Activated CD8-positive, alpha-beta memory T cell treated with anti-CD3 and anti-CD28 coated beads, Interleukin-2, amount 10 ng/mL, durations not matched to agents 7 days and 5 days (primary cell): ENCODE results near the gene SMPD4. TPM values are rescaled to one million over a fixed set of nuclear protein-coding genes. Genes with fewer than 3 reads are reported as not detected.
A peak's percentile ranks its signal among the peaks of the same experiment; 100 is the strongest.
"Not testable (repeated sequence)": the region's sequence is repeated elsewhere in the genome, so short reads cannot be mapped to it uniquely, and the experiment has no call there.

Experiments
- ATAC-seq: fragments of 150-1000 bp; cut with Tn5 transposase; one replicate; pipeline ENCODE4 v1.10.0; 2021; ENCODE audit warnings: moderate library complexity
- CTCF ChIA-PET: fragments of 350-600 bp; sonication (Branson Sonifier 250); formaldehyde crosslinking; loops from one replicate; lab custom pipeline; 2021; ENCODE audit warnings: antibody characterized with exemption; lab: Charles Lee
- DNase-seq: peaks from one replicate; pipeline ENCODE4 v3.0.0-alpha.2; 2020
- H3K27ac Mint-ChIP-seq: one replicate; pipeline ENCODE4 v1.8.0; 2021; ENCODE audit warnings: mild to moderate bottlenecking, mixed read lengths
- H3K27me3 Mint-ChIP-seq: one replicate; pipeline ENCODE4 v1.8.0; 2021; ENCODE audit warnings: mixed read lengths
- H3K36me3 Mint-ChIP-seq: one replicate; pipeline ENCODE4 v1.8.0; 2021; ENCODE audit warnings: mild to moderate bottlenecking, mixed read lengths
- H3K4me1 Mint-ChIP-seq: one replicate; pipeline ENCODE4 v1.8.0; 2021; ENCODE audit warnings: mixed read lengths
- H3K4me3 Mint-ChIP-seq: one replicate; pipeline ENCODE4 v1.8.0; 2021; ENCODE audit warnings: mild to moderate bottlenecking, moderate library complexity, mixed read lengths
- H3K9me3 Mint-ChIP-seq: one replicate; pipeline ENCODE4 v1.8.0; 2022; ENCODE audit warnings: low read depth, mixed read lengths
- total RNA-seq, 2 experiments: library from RNA; stranded (reverse); gene quantifications; one replicate each; pipeline ENCODE4 v1.2.3, GENCODE V29; 2021

SMPD4 gene
- total RNA-seq, result 10 to 100 TPM; 70.8 to 79.8 TPM

- H3K27ac Mint-ChIP-seq, result peak within 1 kb of the TSS; percentile 92
- peak; percentile 98 for DNase-seq
- CTCF ChIA-PET, result interaction anchor here (0.6 to 1.9 kb wide), 10 partner anchors 11 to 1312 kb away, joined by 3 to 14 read pairs (median 4); partner anchors contain the start of gene IMP4
Observed at GRCh38 chr2:130181325-130181879, at the start of gene SMPD4. Gene SMPD4, minus strand, starts transcription at chr2:130181602. Its CDS starts 5,010 bp downstream, at chr2:130176592.

GRCh38 chr2:130230907-130231306 is 49.5 kb upstream of the SMPD4 start:
- not testable (repeated sequence) for H3K4me1 Mint-ChIP-seq, H3K9me3 Mint-ChIP-seq

More at GRCh38 chr2:130181325-130181879, at the start of gene SMPD4:
- Mint-ChIP-seq H3K27me3 (no peaks in the 10 kb centered on the region), H3K4me1 (peaks cover 37% of the 10 kb centered on the region), H3K36me3 (peaks cover 4% of the 10 kb centered on the region), H3K4me3 (peak within 1 kb of the TSS; percentile 94), H3K9me3 (no peaks in the 10 kb centered on the region)
- peak; percentile 78 for ATAC-seq

DNA sequence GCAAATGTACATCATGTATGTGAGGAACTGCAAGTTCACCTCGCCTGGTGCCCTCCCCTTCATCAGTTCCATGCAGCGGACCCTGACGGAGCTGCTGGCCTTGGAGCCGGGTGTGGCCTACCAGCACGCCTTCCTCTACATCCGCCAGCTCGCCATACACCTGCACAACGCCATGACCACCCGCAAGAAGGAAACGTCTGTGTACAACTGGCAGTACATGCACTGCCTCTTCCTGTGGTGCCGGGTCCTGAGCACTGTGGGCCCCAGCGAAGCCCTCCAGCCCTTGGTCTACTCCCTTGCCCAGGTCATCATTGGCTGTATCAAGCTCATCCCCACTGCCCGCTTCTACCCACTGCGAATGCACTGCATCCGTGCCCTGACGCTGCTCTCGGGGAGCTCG is 49.0 kb upstream of the SMPD4 start:
- H3K27me3 Mint-ChIP-seq, DNase-seq, CTCF ChIA-PET, H3K27ac Mint-ChIP-seq, H3K4me1 Mint-ChIP-seq, ATAC-seq, H3K4me3 Mint-ChIP-seq, H3K36me3 Mint-ChIP-seq, H3K9me3 Mint-ChIP-seq: not testable (repeated sequence)

More at GRCh38 chr2:130230907-130231306, 49.5 kb upstream of the SMPD4 start:
- H3K27me3 Mint-ChIP-seq, ATAC-seq, H3K4me3 Mint-ChIP-seq, DNase-seq, H3K27ac Mint-ChIP-seq, CTCF ChIA-PET, H3K36me3 Mint-ChIP-seq: not testable (repeated sequence)

GRCh38 chr2:130229161-130229510 is 47.7 kb upstream of the SMPD4 start:
- H3K27ac Mint-ChIP-seq, CTCF ChIA-PET, H3K27me3 Mint-ChIP-seq, H3K9me3 Mint-ChIP-seq, H3K4me1 Mint-ChIP-seq, H3K36me3 Mint-ChIP-seq, H3K4me3 Mint-ChIP-seq: not testable (repeated sequence)
- peak; percentile 54 for DNase-seq
- peak; percentile 57 for ATAC-seq

- H3K9me3 Mint-ChIP-seq, H3K27ac Mint-ChIP-seq, DNase-seq, CTCF ChIA-PET, H3K4me3 Mint-ChIP-seq, H3K36me3 Mint-ChIP-seq, ATAC-seq, H3K4me1 Mint-ChIP-seq, H3K27me3 Mint-ChIP-seq: not testable (repeated sequence)
Observed at GRCh38 chr2:130228467-130229160, 47.2 kb upstream of the SMPD4 start.

- not testable (repeated sequence) for H3K4me1 Mint-ChIP-seq, ATAC-seq
Observed at GRCh38 chr2:130228005-130228404, 46.6 kb upstream of the SMPD4 start.

DNA sequence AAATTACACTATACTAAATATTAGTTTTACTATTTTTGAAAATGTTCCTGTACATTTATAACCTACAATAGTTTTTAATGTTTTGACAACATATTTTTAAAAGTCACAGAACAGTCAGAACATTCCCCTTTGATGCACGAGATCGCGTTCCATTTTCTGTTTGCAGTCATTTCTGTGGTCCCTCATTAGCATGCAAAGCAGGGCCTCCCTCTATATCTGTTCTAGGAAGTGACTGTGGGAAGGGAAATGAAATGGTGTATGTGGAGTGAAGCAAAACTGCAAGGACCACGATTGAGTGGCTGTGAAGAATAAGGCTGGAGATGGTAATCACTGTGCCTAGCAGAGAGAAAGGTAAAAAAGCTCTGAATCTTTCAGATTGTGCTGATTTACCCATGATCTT is 41.1 kb upstream of the SMPD4 start:
- H3K36me3 Mint-ChIP-seq, H3K4me1 Mint-ChIP-seq, H3K9me3 Mint-ChIP-seq, H3K4me3 Mint-ChIP-seq, H3K27ac Mint-ChIP-seq, DNase-seq, CTCF ChIA-PET: not testable (repeated sequence)
- peak; percentile 33 for ATAC-seq
- peaks cover 16% of the 10 kb centered on the region for H3K27me3 Mint-ChIP-seq

More at GRCh38 chr2:130228005-130228404, 46.6 kb upstream of the SMPD4 start:
- H3K4me3 Mint-ChIP-seq, H3K27me3 Mint-ChIP-seq, DNase-seq, CTCF ChIA-PET, H3K36me3 Mint-ChIP-seq, H3K9me3 Mint-ChIP-seq, H3K27ac Mint-ChIP-seq: not testable (repeated sequence)

DNA sequence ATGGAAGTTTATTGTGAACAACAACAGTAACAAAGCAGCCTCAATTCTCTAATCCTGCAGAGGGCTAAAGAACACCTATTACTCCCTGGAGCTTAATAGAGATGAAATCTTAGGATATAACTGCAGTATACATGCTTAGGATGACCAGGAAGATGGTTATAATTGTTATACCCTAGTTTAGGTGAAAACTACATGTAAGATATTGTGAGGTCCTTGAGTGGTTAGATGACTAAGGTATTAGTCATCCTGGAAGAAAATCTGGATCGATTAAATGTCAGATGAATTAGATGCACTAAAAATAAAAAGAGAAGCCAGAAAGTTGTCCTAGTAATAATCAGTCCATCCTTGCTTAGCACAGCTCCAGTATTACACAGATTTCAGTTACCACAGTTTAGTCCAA is 39.1 kb upstream of the SMPD4 start:
- ATAC-seq, H3K36me3 Mint-ChIP-seq, H3K9me3 Mint-ChIP-seq, H3K4me1 Mint-ChIP-seq, H3K4me3 Mint-ChIP-seq, DNase-seq, CTCF ChIA-PET, H3K27ac Mint-ChIP-seq: not testable (repeated sequence)
- peaks cover 17% of the 10 kb centered on the region for H3K27me3 Mint-ChIP-seq

GRCh38 chr2:130219147-130219546 is 37.7 kb upstream of the SMPD4 start:
- ATAC-seq, CTCF ChIA-PET, H3K4me3 Mint-ChIP-seq, H3K27ac Mint-ChIP-seq, H3K36me3 Mint-ChIP-seq, H3K4me1 Mint-ChIP-seq, H3K9me3 Mint-ChIP-seq, DNase-seq: not testable (repeated sequence)
- H3K27me3 Mint-ChIP-seq, result peaks cover 20% of the 10 kb centered on the region

DNA sequence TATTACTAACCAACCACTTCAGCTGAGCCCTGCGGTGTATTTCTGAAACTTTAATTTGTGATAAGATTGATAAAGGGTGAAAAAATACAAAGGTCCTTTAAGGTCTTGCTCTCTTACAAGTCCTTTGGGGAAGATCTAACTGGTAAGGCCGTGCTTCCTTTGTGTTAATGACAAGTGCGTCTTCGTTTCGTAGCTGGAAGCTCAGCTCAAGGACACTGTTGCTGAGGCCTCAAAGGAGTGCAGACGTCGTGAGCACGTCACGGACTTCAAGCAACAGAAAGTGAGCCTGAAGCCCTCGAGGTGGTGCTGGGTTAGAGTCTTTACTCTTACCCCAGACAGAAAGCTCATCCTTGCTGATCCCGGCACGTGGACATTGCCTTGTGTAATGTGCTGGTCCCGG is 25.6 kb upstream of the SMPD4 start:
- H3K4me3 Mint-ChIP-seq, CTCF ChIA-PET, H3K27ac Mint-ChIP-seq, H3K9me3 Mint-ChIP-seq, H3K27me3 Mint-ChIP-seq, H3K36me3 Mint-ChIP-seq, DNase-seq, H3K4me1 Mint-ChIP-seq, ATAC-seq: not testable (repeated sequence)

- H3K36me3 Mint-ChIP-seq, ATAC-seq, H3K27me3 Mint-ChIP-seq, CTCF ChIA-PET, H3K4me3 Mint-ChIP-seq, DNase-seq, H3K27ac Mint-ChIP-seq, H3K9me3 Mint-ChIP-seq, H3K4me1 Mint-ChIP-seq: not testable (repeated sequence)
Observed at GRCh38 chr2:130203150-130203549, 21.7 kb upstream of the SMPD4 start.

DNA sequence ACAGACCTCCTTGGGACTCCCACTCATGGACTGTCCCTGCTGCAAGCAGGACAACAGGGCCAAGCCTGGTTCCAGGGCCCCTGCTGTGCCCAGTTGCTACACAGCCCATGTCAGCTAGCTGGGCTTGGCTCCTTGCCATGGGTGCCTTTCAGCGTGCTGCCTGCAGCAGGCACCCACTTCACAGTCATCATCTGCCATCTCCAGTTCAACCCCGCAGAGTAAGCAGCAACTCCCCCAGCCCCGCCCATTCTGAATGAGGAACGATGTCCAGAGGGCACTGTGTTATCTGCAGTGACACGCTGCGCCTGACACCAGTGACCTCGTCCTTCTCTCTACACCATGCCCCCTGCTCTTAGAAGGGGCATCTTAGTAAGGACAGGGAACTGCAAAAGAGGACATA is 21.1 kb upstream of the SMPD4 start:
- H3K4me3 Mint-ChIP-seq, H3K27me3 Mint-ChIP-seq, H3K27ac Mint-ChIP-seq, CTCF ChIA-PET, ATAC-seq, DNase-seq, H3K9me3 Mint-ChIP-seq, H3K4me1 Mint-ChIP-seq, H3K36me3 Mint-ChIP-seq: not testable (repeated sequence)

DNA sequence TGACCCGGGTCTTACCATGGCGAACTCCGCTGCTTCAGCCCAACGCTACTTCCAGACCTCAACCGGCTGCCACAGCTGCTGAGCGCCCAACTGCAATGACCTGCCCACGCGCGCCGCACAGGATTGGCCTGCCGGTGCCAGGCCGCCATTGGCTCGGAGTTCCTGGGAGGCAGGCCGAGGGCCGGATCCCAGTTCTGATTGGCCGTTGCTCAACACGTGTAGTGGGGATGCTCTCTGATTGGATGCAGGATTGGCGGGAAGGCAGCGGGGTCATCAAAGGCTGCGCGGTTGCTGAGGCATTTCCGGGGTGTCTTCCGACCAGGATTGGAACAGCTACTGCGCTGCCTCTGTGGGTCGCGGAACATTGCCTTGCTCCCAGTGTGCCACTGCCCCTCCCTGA is 16.9 kb upstream of the SMPD4 start, which contains the start of gene TUBA3E:
TSS of gene TUBA3E (minus strand) at position 97 of the 400 bp plus-strand sequence. CDS start at position 18, 79 bp downstream.
- CTCF ChIA-PET, result no interaction called here
- Mint-ChIP-seq H3K27ac (no peak within 1 kb of the TSS), H3K36me3 (no peaks in the 10 kb centered on the region), H3K4me3 (no peak within 1 kb of the TSS), H3K27me3 (no peaks in the 10 kb centered on the region), H3K4me1 (no peaks in the 10 kb centered on the region), H3K9me3 (no peaks in the 10 kb centered on the region)
- DNase-seq, result no peak
- ATAC-seq, result no peak

DNA sequence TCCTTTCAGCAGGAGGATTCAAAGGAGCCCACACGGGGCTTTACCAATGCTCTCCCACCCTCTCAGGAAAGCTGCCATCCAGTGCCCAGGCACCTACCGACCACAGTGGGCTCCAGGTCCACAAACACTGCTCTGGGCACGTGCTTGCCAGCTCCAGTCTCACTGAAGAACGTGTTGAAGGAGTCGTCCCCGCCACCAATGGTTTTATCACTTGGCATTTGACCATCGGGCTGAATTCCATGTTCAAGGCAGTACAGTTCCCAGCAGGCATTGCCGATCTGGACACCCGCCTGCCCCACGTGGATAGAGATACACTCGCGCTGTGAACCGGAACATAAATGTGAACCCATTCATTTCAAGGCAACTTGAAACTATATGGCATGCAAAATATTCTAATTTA is 14.7 kb upstream of the SMPD4 start:
- DNase-seq, H3K9me3 Mint-ChIP-seq, H3K4me3 Mint-ChIP-seq, H3K27me3 Mint-ChIP-seq, H3K36me3 Mint-ChIP-seq, CTCF ChIA-PET, H3K27ac Mint-ChIP-seq, ATAC-seq: not testable (repeated sequence)
- H3K4me1 Mint-ChIP-seq, result peaks cover 10% of the 10 kb centered on the region
